Thyroid gland (tissue), 4 donors: ENCODE results near the gene APC2. TPM values are rescaled to one million over a fixed set of nuclear protein-coding genes. Genes with fewer than 3 reads are reported as not detected.

ENCODE experiments used
- DNase-seq, 2 donors: peaks; one replicate each; pipeline ENCODE4 v3.0.0-alpha.2; 2019
- H3K27ac ChIP-seq, 3 donors: fragments of 200-600 bp; sonication (generic); 1 replicate in 2 of 3; 2 replicates in 1 of 3; pipeline ENCODE4 v1.5.1; 2016 to 2019; ENCODE audit warnings: mild to moderate bottlenecking in 1 of 3, moderate library complexity in 1 of 3
- H3K27me3 ChIP-seq: fragments of 200-600 bp; sonication (generic); one replicate; pipeline ENCODE4 v1.5.1; 2019
- H3K36me3 ChIP-seq, 2 donors: fragments of 200-600 bp; sonication (generic); one replicate each; pipeline ENCODE4 v1.5.1; 2016 to 2019
- H3K4me1 ChIP-seq, 2 donors: fragments of 200-600 bp; sonication (generic); one replicate each; pipeline ENCODE4 v1.5.1; 2017 to 2019
- H3K4me3 ChIP-seq, 3 donors: fragments of 200-600 bp; sonication (generic); replicated peaks in 1 of 3; 1 replicate in 2 of 3; 2 replicates in 1 of 3; pipeline ENCODE4 v1.5.1; 2016; ENCODE audit warnings: mild to moderate bottlenecking in 1 of 3
- H3K9me3 ChIP-seq: fragments of 200-600 bp; sonication (generic); one replicate; pipeline ENCODE4 v1.5.1; 2017
- POLR2A ChIP-seq, 2 donors: fragments of 450-650 bp; IDR thresholded peaks; one replicate each; pipeline ENCODE4 v1.6.1; 2017; ENCODE audit warnings: antibody characterized with exemption in 2 of 2, mild to moderate bottlenecking in 2 of 2, moderate library complexity in 1 of 2
- WGBS, 2 donors: methylation state at CpG; one replicate each; pipeline ENCODE4 v1.1.5; 2017; 5-methylcytosine and 5-hydroxymethylcytosine counted together
- intact Hi-C: fragments of 100-400 bp; cut with DNase I; formaldehyde crosslinking; loops from one replicate; pipeline ENCODE4 v1.15.1; 2023
- total RNA-seq, 4 donors: library from RNA; depleted of rRNA; stranded (reverse); fragments of >200 nt; gene quantifications; one replicate each; pipeline ENCODE4 v1.2.3, GENCODE V29; 2016
- TF ChIP-seq, protein P1 (sequence below), 6 experiments: fragments of 200-600 bp in 3 of 6; fragments of 450-650 bp in 3 of 6; sonication (generic) in 3 of 6; IDR thresholded peaks; one replicate each; pipeline ENCODE4 v1.5.1; 2016 to 2019; ENCODE audit warnings: antibody characterized with exemption in 6 of 6, mild to moderate bottlenecking in 2 of 6, inconsistent platforms in 1 of 6, moderate library complexity in 1 of 6

APC2 gene
- total RNA-seq, 4 donors from 2014 or later, result under 0.01 to 0.20 (median 0.08) TPM; not detected in 1

DNA sequence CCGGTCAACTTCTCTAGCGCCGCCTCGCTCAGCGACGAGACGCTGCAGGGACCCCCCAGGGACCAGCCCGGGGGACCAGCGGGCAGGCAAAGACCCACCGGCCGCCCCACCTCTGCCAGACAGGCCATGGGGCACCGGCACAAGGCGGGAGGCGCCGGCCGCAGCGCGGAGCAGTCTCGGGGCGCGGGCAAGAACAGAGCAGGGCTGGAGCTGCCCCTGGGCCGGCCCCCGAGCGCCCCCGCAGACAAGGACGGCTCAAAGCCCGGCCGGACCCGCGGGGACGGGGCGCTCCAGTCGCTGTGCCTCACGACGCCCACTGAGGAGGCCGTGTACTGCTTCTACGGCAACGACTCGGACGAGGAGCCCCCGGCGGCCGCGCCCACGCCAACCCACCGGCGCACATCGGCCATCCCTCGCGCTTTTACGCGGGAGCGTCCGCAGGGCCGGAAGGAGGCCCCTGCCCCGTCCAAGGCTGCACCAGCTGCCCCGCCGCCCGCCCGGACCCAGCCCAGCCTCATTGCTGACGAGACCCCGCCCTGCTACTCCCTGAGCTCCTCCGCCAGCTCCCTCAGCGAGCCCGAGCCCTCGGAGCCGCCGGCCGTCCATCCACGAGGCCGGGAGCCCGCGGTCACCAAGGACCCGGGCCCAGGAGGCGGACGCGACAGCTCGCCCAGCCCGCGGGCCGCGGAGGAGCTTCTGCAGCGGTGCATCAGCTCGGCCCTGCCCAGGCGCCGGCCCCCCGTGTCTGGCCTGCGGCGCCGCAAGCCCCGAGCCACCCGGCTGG lies 17.8 kb downstream of the APC2 start:
- WGBS, 2 donors, result 30% methylated on average over 2 of the region's 92 CpGs; no CpG with 5 or more reads in 1 of the 2 donors
- Histone ChIP-seq H3K9me3 (no peaks in the 10 kb centered on the region), H3K36me3 (no peaks in the 10 kb centered on the region), H3K27ac (no peak overlapping the region), H3K4me1 (peaks cover 29 to 58% of the 10 kb centered on the region in 2 donors), H3K4me3 (no peak overlapping the region), H3K27me3 (peaks cover 51% of the 10 kb centered on the region)
- TF ChIP-seq, protein P1, sequence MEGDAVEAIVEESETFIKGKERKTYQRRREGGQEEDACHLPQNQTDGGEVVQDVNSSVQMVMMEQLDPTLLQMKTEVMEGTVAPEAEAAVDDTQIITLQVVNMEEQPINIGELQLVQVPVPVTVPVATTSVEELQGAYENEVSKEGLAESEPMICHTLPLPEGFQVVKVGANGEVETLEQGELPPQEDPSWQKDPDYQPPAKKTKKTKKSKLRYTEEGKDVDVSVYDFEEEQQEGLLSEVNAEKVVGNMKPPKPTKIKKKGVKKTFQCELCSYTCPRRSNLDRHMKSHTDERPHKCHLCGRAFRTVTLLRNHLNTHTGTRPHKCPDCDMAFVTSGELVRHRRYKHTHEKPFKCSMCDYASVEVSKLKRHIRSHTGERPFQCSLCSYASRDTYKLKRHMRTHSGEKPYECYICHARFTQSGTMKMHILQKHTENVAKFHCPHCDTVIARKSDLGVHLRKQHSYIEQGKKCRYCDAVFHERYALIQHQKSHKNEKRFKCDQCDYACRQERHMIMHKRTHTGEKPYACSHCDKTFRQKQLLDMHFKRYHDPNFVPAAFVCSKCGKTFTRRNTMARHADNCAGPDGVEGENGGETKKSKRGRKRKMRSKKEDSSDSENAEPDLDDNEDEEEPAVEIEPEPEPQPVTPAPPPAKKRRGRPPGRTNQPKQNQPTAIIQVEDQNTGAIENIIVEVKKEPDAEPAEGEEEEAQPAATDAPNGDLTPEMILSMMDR (IDR thresholded peaks at IDR 0.05), result no peak
- TF ChIP-seq POLR2A (IDR thresholded peaks at IDR 0.05), result no peak
- no peak for DNase-seq
- intact Hi-C loops, result no loop called here

DNA sequence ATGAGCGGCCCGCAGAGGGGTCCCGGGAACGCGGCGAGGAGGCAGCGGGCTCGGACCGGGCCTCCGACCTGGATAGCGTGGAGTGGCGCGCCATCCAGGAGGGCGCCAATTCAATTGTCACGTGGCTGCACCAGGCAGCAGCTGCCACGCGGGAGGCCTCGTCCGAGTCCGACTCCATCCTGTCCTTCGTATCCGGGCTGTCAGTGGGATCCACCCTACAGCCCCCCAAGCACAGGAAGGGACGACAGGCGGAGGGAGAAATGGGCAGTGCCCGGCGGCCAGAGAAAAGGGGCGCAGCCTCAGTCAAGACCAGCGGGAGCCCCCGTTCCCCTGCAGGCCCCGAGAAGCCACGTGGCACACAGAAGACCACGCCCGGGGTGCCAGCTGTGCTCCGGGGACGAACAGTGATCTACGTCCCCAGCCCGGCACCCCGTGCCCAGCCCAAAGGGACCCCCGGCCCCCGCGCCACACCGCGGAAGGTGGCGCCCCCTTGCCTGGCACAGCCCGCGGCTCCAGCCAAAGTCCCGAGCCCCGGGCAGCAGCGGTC lies 18.4 kb downstream of the APC2 start:
- intact Hi-C loops, result no loop called here
- Histone ChIP-seq H3K4me1 (peaks cover 29 to 58% of the 10 kb centered on the region in 2 donors), H3K9me3 (no peaks in the 10 kb centered on the region), H3K27me3 (peaks cover 55% of the 10 kb centered on the region), H3K4me3 (no peak overlapping the region), H3K27ac (no peak overlapping the region), H3K36me3 (no peaks in the 10 kb centered on the region)
- no peak for DNase-seq
- 8% methylated on average over 2 of the region's 49 CpGs; no CpG with 5 or more reads in 1 of the 2 donors for WGBS, 2 donors
- no peak for TF ChIP-seq POLR2A (IDR thresholded peaks at IDR 0.05)
- TF ChIP-seq, protein P1 (IDR thresholded peaks at IDR 0.05), result no peak

GRCh38 chr19:1468821-1469254 lies 18.9 kb downstream of the APC2 start:
- peak in 1 of 2 donors; percentile 21 for DNase-seq
- Histone ChIP-seq H3K27me3 (peaks cover 55% of the 10 kb centered on the region), H3K9me3 (no peaks in the 10 kb centered on the region), H3K4me3 (no peak overlapping the region), H3K36me3 (no peaks in the 10 kb centered on the region), H3K27ac (no peak overlapping the region), H3K4me1 (peaks cover 29 to 58% of the 10 kb centered on the region in 2 donors)
- no peak for TF ChIP-seq POLR2A (IDR thresholded peaks at IDR 0.05)
- TF ChIP-seq, protein P1 (IDR thresholded peaks at IDR 0.05), result no peak
- WGBS, 2 donors, result 0% methylated on average over 2 of the region's 47 CpGs; no CpG with 5 or more reads in 1 of the 2 donors
- intact Hi-C loops, result no loop called here

DNA sequence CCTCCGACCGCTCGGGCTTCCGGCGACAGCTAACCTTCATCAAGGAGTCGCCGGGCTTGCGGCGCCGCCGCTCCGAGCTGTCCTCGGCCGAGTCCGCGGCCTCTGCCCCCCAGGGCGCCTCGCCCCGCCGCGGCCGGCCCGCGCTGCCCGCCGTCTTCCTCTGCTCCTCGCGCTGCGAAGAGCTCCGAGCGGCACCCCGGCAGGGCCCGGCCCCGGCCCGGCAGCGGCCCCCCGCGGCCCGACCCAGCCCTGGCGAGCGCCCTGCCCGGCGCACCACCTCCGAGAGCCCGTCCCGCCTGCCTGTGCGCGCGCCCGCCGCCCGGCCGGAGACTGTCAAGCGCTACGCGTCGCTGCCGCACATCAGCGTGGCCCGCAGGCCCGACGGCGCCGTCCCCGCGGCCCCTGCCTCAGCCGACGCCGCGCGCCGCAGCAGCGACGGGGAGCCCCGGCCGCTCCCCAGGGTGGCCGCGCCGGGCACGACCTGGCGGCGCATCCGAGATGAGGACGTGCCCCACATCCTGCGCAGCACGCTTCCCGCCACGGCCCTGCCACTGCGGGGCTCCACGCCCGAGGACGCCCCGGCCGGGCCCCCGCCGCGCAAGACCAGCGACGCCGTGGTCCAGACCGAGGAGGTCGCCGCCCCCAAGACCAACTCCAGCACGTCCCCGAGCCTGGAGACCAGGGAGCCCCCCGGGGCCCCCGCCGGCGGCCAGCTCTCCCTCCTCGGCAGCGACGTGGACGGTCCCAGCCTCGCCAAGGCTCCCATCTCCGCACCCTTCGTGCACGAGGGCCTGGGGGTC lies 19.5 kb downstream of the APC2 start:
- intact Hi-C loops, result no loop called here
- Histone ChIP-seq H3K4me1 (peaks cover 29 to 58% of the 10 kb centered on the region in 2 donors), H3K27ac (no peak overlapping the region), H3K4me3 (no peak overlapping the region), H3K36me3 (no peaks in the 10 kb centered on the region), H3K9me3 (no peaks in the 10 kb centered on the region), H3K27me3 (peaks cover 55% of the 10 kb centered on the region)
- DNase-seq, result no peak
- no peak for TF ChIP-seq POLR2A (IDR thresholded peaks at IDR 0.05)
- TF ChIP-seq, protein P1 (IDR thresholded peaks at IDR 0.05), result no peak
- WGBS, 2 donors, result 1 to 24% methylated on average over 4 to 19 of the region's 117 CpGs
